HG02623 (cell line): ENCODE results near the gene STC2.
A peak's percentile ranks its signal among the peaks of the same experiment; 100 is the strongest.
"Not testable (repeated sequence)": the region's sequence is repeated elsewhere in the genome, so short reads cannot be mapped to it uniquely, and the experiment has no call there.

Experiments used
- ATAC-seq: cut with Tn5 transposase; IDR thresholded peaks from one replicate; pipeline ENCODE4 v1.9.1; 2021; ENCODE audit warnings: moderate library complexity; ENCODE audit not compliant: unreplicated experiment

Gene STC2

GRCh38 chr5:173296737-173297676, 31.2 kb downstream of the STC2 start:
- ATAC-seq = no peak

DNA sequence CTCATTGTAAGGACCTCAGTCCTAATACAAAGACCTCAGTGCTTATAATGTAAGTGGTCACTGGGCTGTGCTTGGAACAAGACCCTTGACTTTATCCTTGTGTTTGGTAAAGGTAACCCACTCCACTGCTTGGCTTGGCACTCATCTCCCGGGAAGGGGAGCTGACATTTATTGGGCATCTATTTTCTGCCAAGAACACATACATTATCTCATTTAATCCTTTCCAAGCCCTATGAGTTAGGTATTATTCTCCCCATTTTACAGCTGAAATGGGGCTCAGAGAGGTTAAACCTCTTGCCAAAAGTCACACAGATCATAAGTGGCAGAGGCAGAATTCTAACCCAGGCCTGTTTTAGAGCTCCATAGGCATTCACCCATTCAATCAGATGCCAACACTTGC, 32.4 kb downstream of the STC2 start:
- ATAC-seq = no peak

DNA sequence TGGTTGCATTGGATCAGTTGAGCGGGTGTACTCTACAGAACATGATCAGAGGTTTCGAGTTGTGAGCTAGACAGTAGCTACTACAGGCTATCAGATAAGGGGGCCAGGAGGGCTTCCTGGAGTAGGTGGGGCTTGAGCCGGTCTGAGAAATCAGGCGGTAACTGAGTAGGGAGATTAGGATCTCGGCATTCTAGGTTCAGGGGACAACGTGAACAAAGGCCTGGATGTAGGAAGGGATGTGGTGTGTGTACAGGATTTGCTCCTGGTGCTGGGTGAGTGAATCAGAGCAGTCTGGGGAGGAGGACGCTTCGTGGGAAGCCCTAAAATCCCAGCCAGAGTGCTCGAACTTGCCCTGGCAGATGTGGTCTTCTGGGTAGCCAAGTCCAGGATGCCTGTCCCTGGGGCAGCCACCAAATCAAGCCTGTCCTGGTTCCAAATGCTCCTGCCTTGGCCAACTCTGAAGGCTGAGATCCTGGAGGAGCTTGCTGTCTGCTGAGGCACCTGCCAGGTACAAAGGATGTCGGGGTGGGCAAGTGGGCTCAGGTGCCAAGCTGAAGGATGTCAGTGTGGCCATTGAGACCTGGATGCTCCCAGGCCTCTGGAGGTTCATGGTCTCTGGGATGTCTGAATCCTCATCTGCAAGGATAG, 33.4 kb downstream of the STC2 start:
- ATAC-seq = no peak

GRCh38 chr5:173293817-173294672, 34.2 kb downstream of the STC2 start:
- peak; percentile 72 for ATAC-seq

DNA sequence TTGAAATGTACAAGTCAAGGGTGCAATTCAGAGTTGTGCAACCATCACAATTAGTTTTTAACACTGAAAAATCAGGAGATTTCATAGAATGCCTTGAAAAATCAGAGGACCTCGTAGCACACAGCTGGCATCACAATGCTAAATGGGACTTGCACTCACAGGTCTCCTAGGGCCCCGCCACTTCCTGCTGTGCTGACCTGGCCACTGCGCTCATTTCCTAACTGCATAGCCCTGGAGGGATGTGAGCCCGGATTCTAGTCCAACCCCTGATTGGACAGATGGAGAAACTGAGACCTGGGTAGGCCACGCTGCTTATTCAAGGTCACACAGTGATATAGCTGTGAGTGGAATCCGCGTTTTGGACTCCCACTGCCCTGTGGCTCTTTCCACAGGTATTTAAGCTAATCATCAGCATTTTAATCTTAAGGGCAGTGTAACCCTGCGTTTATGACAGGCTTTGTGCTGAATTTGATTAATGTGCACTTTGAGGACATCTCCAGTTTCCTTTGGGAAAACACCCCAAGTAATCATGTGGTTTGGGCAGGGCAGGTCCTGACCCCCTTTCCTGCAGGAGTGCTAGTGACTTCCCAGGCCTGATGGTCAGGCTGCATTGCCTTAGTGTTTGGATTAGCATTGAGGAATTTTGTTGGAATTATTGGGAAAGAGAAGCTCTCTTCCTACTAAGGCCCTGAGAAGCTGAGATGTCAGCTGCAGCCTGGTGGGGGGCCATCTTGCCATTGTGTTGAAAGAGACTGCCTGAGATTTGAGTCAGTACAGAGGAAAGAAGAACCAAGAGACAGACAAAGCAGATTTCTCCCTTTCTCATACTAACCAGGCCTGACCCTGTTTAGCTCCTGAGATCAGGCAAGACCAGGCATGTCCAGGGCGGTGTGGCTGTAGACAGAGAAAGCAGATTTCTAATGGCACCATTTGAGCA, 36.2 kb downstream of the STC2 start:
- no peak for ATAC-seq

DNA sequence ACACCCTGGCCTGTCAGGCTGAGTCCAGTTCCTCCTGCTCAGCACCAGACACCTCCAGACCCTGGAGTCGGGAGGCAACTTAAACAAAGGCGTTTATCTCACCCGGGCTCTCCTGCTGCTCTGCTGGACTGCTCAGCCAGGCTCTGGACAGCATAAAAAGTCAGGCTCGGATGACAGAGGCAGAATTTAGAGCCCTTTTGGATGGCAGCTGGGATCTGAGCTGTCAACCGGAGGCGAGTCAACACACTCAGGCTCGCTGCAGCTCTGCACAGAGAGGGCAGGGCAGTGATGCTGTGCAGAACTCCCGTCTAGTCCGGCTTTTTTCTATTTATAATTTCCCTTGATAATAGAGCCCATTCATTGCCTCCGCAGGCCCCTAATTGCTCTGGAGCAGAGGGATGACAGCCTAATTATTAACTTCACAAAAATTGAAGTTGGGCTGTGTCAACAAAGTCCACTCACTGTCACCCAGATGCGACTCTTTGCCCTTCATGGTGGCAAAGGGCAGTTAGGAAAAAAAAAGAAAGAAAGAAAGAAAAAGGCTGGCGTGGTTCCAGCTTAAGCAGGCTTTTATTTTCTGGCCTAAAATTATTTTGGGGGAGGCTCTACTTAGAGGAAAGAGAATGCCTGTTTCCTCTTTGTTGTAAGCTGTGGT, 37.6 kb downstream of the STC2 start:
- no peak for ATAC-seq

DNA sequence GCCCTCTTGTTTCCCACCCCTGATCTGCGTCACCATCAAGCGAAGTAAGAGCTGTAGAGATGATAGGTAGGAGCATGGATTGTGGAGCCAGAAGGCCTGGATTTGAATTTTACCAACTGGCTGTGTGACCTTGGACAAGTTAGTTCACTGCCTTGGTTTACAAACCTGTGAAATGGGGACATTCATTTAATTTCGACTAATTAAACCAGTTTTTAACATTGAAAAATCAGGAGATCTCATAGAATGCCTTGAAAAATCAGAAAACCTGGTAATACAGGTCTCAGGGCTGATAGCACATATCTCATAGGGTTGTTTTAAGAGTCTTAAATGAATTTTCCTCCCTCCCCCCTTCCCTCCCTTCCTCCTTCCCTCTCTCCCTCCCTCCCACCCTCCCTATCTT, 38.8 kb downstream of the STC2 start:
- ATAC-seq = no peak

GRCh38 chr5:173288632-173289031, 39.6 kb downstream of the STC2 start:
- no peak for ATAC-seq

GRCh38 chr5:173287086-173287485, 41.1 kb downstream of the STC2 start:
- no peak for ATAC-seq

DNA sequence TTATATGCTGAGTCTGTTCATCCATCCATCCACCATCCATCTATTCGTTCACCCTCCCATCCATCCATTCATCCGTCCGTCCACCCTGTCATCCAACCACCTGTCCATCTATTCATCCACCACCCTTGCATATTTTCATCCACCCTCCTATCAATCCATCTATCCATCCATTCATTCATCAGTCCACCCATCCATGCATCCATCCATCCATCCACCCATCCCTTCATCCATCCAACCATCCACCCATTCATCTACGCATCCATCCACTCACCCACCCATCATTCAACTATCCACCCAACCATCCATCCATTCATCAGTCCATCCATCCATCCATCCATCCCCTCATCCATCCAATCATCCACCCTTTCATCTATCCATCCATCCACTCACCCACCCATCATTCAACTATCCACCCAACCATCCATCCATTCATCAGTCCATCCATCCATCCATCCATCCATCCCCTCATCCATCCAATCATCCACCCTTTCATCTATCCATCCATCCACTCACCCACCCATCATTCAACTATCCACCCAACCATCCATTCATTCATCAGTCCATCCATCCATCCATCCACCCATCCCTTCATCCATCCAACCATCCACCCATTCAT, 43.8 kb downstream of the STC2 start:
- not testable (repeated sequence) for ATAC-seq

DNA sequence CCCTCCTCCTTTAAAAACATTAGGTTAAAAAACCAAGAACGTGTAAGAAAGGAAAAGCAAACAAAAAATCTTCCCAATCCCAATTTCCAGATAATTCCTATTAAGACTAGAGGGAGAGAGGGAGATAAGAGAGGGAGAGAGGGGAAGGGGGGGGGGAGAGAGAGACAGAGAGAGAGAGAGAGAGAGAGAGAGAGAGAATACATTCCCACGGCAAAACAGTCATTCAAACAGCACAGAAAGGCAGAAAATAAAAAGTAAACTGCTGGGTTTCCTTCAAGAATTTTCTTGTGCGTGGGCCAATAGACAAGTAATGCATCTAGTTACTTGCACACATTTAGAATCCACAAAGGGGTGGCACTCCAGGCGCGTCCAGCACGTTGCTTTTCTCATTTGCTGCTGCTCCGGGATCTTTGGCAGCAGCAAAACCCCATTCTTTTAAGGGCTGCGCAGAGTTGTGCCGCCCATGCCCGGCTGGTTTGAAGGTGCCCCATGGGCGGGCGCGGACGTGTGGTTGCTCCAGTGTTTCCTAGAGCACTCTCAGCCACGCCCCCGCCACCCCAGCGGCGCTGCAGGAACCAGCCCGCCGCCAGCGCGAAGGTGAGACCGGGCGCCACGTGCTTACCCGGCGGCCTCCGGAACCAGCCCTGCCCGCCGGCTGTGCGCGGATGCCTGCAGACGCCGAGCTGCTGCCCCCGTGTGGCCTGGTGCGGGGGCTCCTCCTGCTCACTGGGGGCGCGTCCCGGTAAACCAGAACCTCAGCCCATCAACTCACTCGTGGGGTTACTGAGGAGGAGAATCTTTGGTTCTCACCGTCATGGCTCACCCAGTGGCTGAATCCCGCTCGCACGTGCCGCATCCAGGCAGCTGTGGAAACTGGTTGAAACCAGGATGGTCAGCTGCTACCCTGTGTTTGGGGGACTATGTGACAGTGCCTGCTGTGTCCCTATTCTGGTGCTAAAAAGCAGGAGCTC, 44.6 kb downstream of the STC2 start:
- ATAC-seq = peak; percentile 60

- no peak for ATAC-seq
These were observed 45.3 kb downstream of the STC2 start for GRCh38 chr5:173282916-173283315.

DNA sequence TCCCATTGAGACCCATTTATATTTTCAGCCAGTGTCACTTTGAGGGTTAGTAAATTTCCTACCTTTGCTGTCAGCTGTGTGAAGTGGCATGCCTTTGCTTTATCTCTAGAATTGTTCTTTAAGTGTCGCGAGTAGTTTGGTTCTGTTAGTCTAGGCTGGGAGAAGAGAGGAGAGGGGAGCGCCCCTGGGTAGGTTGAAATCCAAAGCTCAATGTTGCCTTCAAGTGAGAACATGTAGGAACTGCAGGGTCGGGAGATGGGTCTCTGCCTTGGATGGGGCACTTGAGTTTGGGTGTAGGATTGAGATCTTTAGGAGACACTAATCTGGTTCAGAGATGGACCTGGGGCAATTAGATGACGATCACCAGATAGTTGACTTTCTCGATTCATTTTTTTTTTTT, 46.3 kb downstream of the STC2 start:
- no peak for ATAC-seq

GRCh38 chr5:173279166-173279565, 49.0 kb downstream of the STC2 start:
- ATAC-seq = no peak

- ATAC-seq = no peak
These were observed 49.6 kb downstream of the STC2 start for GRCh38 chr5:173278641-173279040.

DNA sequence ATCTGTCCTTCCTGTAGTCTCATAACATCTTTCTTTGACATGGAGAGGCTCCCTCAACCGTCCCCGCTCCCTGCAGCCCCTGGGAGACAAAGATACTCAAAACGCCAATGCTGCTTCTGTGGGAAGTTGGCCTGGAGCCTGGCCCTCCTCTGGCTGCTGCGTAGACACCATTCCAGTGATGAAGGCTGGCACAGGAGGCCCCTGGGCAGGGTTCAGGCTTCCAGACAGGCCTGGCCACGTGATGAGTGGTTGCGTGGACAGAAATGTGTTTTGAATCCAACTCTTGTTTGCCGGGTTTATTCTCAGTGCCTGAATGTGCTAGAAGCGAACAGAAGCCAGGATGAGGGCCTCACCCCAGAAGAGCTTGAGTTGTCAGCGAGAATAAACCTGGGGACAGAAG, 50.0 kb downstream of the STC2 start:
- no peak for ATAC-seq

DNA sequence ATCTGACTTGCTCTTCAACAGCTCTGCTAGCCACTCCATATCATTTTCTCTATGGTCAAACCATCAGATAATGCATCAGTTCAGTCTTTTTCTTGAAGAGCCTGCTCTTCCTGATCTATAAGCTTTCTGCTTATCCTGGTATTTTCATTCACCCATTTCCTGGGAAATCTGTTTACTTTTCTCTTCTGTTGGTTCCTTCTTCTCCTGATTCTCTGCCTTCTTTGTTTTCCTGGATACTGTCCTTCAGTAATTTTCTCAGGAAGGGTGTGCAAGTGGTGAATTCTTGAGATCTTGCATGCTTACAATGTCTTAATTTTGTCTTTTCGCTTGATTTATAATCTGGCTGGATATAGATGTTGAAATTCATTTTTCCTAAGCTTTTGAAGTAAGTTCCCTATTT, 53.4 kb downstream of the STC2 start:
- no peak for ATAC-seq

GRCh38 chr5:173271419-173271818, 56.8 kb downstream of the STC2 start:
- no peak for ATAC-seq
